Loucy (cell line): ENCODE measurements around the gene OTUD5.

ENCODE experiments used
- H2AFZ ChIP-seq: fragments of 200-600 bp; sonication (generic); 2 replicates; pipeline ENCODE4 v1.6.0; 2016; ENCODE audit warnings: antibody characterized with exemption, mild to moderate bottlenecking, low read length, moderate library complexity
- H3F3A ChIP-seq: fragments of 200-600 bp; 2 replicates; pipeline ENCODE4 v1.6.0; 2016; ENCODE audit warnings: antibody characterized with exemption, low read depth, mild to moderate bottlenecking
- H3K27me3 ChIP-seq: fragments of 200-600 bp; sonication (generic); 2 replicates; pipeline ENCODE4 v1.6.1; 2014; ENCODE audit warnings: low read length, mild to moderate bottlenecking; ENCODE audit not compliant: insufficient read depth, poor library complexity, severe bottlenecking
- H3K36me3 ChIP-seq: fragments of 200-600 bp; sonication (generic); 2 replicates; pipeline ENCODE4 v1.6.1; 2016; ENCODE audit warnings: low read length; ENCODE audit not compliant: insufficient read depth
- H3K4me1 ChIP-seq: fragments of 200-600 bp; sonication (generic); 2 replicates; pipeline ENCODE4 v1.5.1; 2014; ENCODE audit warnings: low read length, mild to moderate bottlenecking; ENCODE audit not compliant: insufficient read depth, poor library complexity, severe bottlenecking
- H3K4me2 ChIP-seq: fragments of 200-600 bp; sonication (generic); 2 replicates; pipeline ENCODE4 v1.6.0; 2014; ENCODE audit warnings: antibody characterized with exemption, low read length, low read depth, mild to moderate bottlenecking; ENCODE audit not compliant: poor library complexity, severe bottlenecking
- H3K4me3 ChIP-seq: fragments of 200-600 bp; sonication (generic); 2 replicates; pipeline ENCODE4 v1.5.1; 2014; ENCODE audit warnings: low read length, mild to moderate bottlenecking, mixed read lengths; ENCODE audit not compliant: poor library complexity, severe bottlenecking
- H3K79me2 ChIP-seq: fragments of 200-600 bp; sonication (generic); 2 replicates; pipeline ENCODE4 v1.6.1; 2014; ENCODE audit warnings: low read length; ENCODE audit not compliant: insufficient read depth
- H3K9ac ChIP-seq: fragments of 200-600 bp; sonication (generic); 2 replicates; pipeline ENCODE4 v1.6.0; 2014; ENCODE audit warnings: mild to moderate bottlenecking, low read depth, low read length, moderate library complexity; ENCODE audit not compliant: poor library complexity, severe bottlenecking
- H3K9me2 ChIP-seq: fragments of 200-600 bp; sonication (generic); replicated peaks from 2 replicates; pipeline ENCODE4 v1.6.1; 2016; ENCODE audit warnings: low read depth, low read length, mixed read lengths
- H3K9me3 ChIP-seq: fragments of 200-600 bp; sonication (generic); 2 replicates; pipeline ENCODE4 v1.6.1; 2014; ENCODE audit warnings: mild to moderate bottlenecking, antibody characterized with exemption, low read length, low read depth; ENCODE audit not compliant: insufficient read depth
- H4K20me1 ChIP-seq: fragments of 200-600 bp; sonication (generic); 2 replicates; pipeline ENCODE4 v1.6.0; 2014; ENCODE audit warnings: antibody characterized with exemption, low read length, mild to moderate bottlenecking; ENCODE audit not compliant: insufficient read depth, poor library complexity, severe bottlenecking
- CTCF ChIP-seq: fragments of 200-600 bp; sonication (generic); conservative IDR thresholded peaks from 2 replicates; pipeline ENCODE4 v1.5.1; 2014; ENCODE audit warnings: mild to moderate bottlenecking, antibody characterized with exemption, low read length
- EZH2phosphoT487 ChIP-seq: fragments of 200-600 bp; IDR thresholded peaks from 2 replicates; pipeline ENCODE4 v1.6.1; 2018; ENCODE audit warnings: antibody characterized with exemption, mild to moderate bottlenecking, moderate library complexity, borderline replicate concordance

The OTUD5 gene

GRCh38 chrX:48998391-48998790 lies 41.0 kb upstream of the OTUD5 start:
- H2AFZ ChIP-seq: no peak overlapping the region
- H3K9me2 ChIP-seq: no peaks in the 10 kb centered on the region
- H3K79me2 ChIP-seq: peaks cover 26% of the 10 kb centered on the region
- H4K20me1 ChIP-seq: peaks cover 21% of the 10 kb centered on the region
- H3K4me2 ChIP-seq: peak overlapping the region; percentile 27
- no peaks in the 10 kb centered on the region for H3K36me3 ChIP-seq
- peaks cover 2% of the 10 kb centered on the region for H3K4me1 ChIP-seq
- TF ChIP-seq EZH2phosphoT487 (no peak), CTCF (peak; percentile 16; the same call in 1 of the 2 replicates)
- no peaks in the 10 kb centered on the region for H3F3A ChIP-seq
- no peak overlapping the region for H3K9ac ChIP-seq
- no peak overlapping the region for H3K4me3 ChIP-seq
- H3K9me3 ChIP-seq: no peaks in the 10 kb centered on the region
- H3K27me3 ChIP-seq: no peaks in the 10 kb centered on the region

GRCh38 chrX:48997865-48998264 lies 40.5 kb upstream of the OTUD5 start:
- Histone ChIP-seq H4K20me1 (peaks cover 21% of the 10 kb centered on the region), H3K4me1 (peaks cover 2% of the 10 kb centered on the region), H3K9ac (no peak overlapping the region), H3K36me3 (no peaks in the 10 kb centered on the region; the same call in 1 of the 2 replicates), H3K9me3 (no peaks in the 10 kb centered on the region), H3K4me2 (peak overlapping the region; percentile 27), H3F3A (no peaks in the 10 kb centered on the region), H3K4me3 (no peak overlapping the region), H3K27me3 (no peaks in the 10 kb centered on the region), H2AFZ (no peak overlapping the region), H3K9me2 (no peaks in the 10 kb centered on the region), H3K79me2 (peaks cover 26% of the 10 kb centered on the region)
- TF ChIP-seq EZH2phosphoT487: no peak
- no peak for TF ChIP-seq CTCF

- TF ChIP-seq CTCF (no peak), EZH2phosphoT487 (no peak)
- H4K20me1 ChIP-seq: peaks cover 21% of the 10 kb centered on the region
- no peaks in the 10 kb centered on the region for H3K9me3 ChIP-seq
- H3K9me2 ChIP-seq: no peaks in the 10 kb centered on the region
- H3K4me2 ChIP-seq: no peak overlapping the region
- H3K4me1 ChIP-seq: peaks cover 2% of the 10 kb centered on the region
- no peaks in the 10 kb centered on the region; the same call in 1 of the 2 replicates for H3K36me3 ChIP-seq
- H2AFZ ChIP-seq: no peak overlapping the region
- no peaks in the 10 kb centered on the region for H3F3A ChIP-seq
- peaks cover 26% of the 10 kb centered on the region for H3K79me2 ChIP-seq
- H3K9ac ChIP-seq: no peak overlapping the region
- no peak overlapping the region for H3K4me3 ChIP-seq
- no peaks in the 10 kb centered on the region for H3K27me3 ChIP-seq
These were observed 40.0 kb upstream of the OTUD5 start for GRCh38 chrX:48997455-48997854.
